Measurements from ENCODE around the gene UBE2E1. TPM values are rescaled to one million over a fixed set of nuclear protein-coding genes. Genes with fewer than 3 reads are reported as not detected.

The UBE2E1 gene
- total and polyA plus RNA-seq, 2 donors (not counting 1 experiment from before 2014, with no cell fraction given) = 46.7 to 63.7 TPM

GRCh38 chr3:23863060-23863459 is 57.3 kb downstream of the UBE2E1 start:
- Histone ChIP-seq H4K20me1 (ENCODE audit: control insufficient read depth, insufficient read depth, low read length, poor library complexity, severe bottlenecking) (peaks cover 60% of the 10 kb centered on the region), H2AFZ (ENCODE audit: insufficient read depth, low read depth, low read length, poor library complexity, severe bottlenecking) (no peak overlapping the region), H3K79me2 (ENCODE audit: control insufficient read depth, insufficient read depth, low read length) (peaks cover 92% of the 10 kb centered on the region), H3K4me3 (ENCODE audit: control extremely low read depth in 1 of 5, extremely low read depth in 1 of 5, insufficient read depth in 1 of 5, low read depth in 2 of 5, low read length in 4 of 5) (no peak overlapping the region), H3K9me3 (ENCODE audit: control extremely low read depth in 1 of 3, control insufficient read depth in 2 of 3, insufficient read depth in 1 of 3, low read length in 2 of 3) (no peaks in the 10 kb centered on the region), H3K4me1 (ENCODE audit: control insufficient read depth in 2 of 2, insufficient read depth in 2 of 2, low read length in 2 of 2) (peaks cover 22 to 26% of the 10 kb centered on the region in 2 donors), H3K9ac (ENCODE audit: low read length) (no peak overlapping the region), H3K27me3 (replicated peaks in 1 of 4; ENCODE audit: control extremely low read depth in 1 of 4, control insufficient read depth in 3 of 4, insufficient read depth in 4 of 4, low read length in 3 of 4) (no peaks in the 10 kb centered on the region), H3K4me2 (replicated peaks; ENCODE audit: low read depth, low read length, poor library complexity, severe bottlenecking) (no peak overlapping the region), H3K36me3 (replicated peaks in 1 of 2; ENCODE audit: control extremely low read depth in 1 of 2, control insufficient read depth in 1 of 2, extremely low read depth in 1 of 2, insufficient read depth in 2 of 2, low read length in 1 of 2) (peaks cover 4 to 7% of the 10 kb centered on the region in 2 experiments), H3K27ac (ENCODE audit: low read length in 2 of 2) (no peak overlapping the region)
- TF ChIP-seq EZH2 (IDR thresholded peaks at IDR 0.05; ENCODE audit: borderline replicate concordance, insufficient read depth, low read depth, low read length, poor library complexity, severe bottlenecking) = no peak
- TF ChIP-seq CTCF (IDR thresholded peaks at IDR 0.05) = no peak
- H3K27ac Mint-ChIP-seq = no peak overlapping the region
- no peaks in the 10 kb centered on the region for H3K9me3 Mint-ChIP-seq (ENCODE audit: insufficient read depth)
- no CpG with 5 or more reads among the region's 1 CpG for WGBS (ENCODE audit: insufficient coverage)
- POLR2A ChIA-PET = no interaction called here
- ATAC-seq (ENCODE audit: low read depth) (no peak), DNase-seq (no peak)
- intact Hi-C loops (cut with micrococcal nuclease) = no loop called here
- no peak overlapping the region for H3K4me3 Mint-ChIP-seq
- H3K4me1 Mint-ChIP-seq = peaks cover 56% of the 10 kb centered on the region
- CTCF ChIA-PET = no interaction called here
- H3K27me3 Mint-ChIP-seq = no peaks in the 10 kb centered on the region

- ATAC-seq (ENCODE audit: low read depth) = no peak
- ChIA-PET POLR2A (interaction anchor here (0.5 kb wide), 1 partner anchor 15 kb away, joined by 6 read pairs; no protein-coding TSS in a partner anchor), CTCF (interaction anchor here (1.0 to 2.5 kb wide), 2 partner anchors 23 to 31 kb away, joined by 3 to 11 read pairs; no protein-coding TSS in a partner anchor)
- H3K9me3 Mint-ChIP-seq (ENCODE audit: insufficient read depth) = no peaks in the 10 kb centered on the region
- Histone ChIP-seq H3K4me1 (ENCODE audit: control insufficient read depth in 2 of 2, insufficient read depth in 2 of 2, low read length in 2 of 2) (peaks cover 11 to 14% of the 10 kb centered on the region in 2 donors), H3K4me2 (replicated peaks; ENCODE audit: low read depth, low read length, poor library complexity, severe bottlenecking) (no peak overlapping the region), H3K36me3 (replicated peaks in 1 of 2; ENCODE audit: control extremely low read depth in 1 of 2, control insufficient read depth in 1 of 2, extremely low read depth in 1 of 2, insufficient read depth in 2 of 2, low read length in 1 of 2) (peaks cover 1 to 7% of the 10 kb centered on the region in 2 experiments), H4K20me1 (ENCODE audit: control insufficient read depth, insufficient read depth, low read length, poor library complexity, severe bottlenecking) (peaks cover 59% of the 10 kb centered on the region), H3K9ac (ENCODE audit: low read length) (no peak overlapping the region), H3K27me3 (replicated peaks in 1 of 4; ENCODE audit: control extremely low read depth in 1 of 4, control insufficient read depth in 3 of 4, insufficient read depth in 4 of 4, low read length in 3 of 4) (no peaks in the 10 kb centered on the region), H3K27ac (ENCODE audit: low read length in 2 of 2) (no peak overlapping the region), H3K4me3 (ENCODE audit: control extremely low read depth in 1 of 5, extremely low read depth in 1 of 5, insufficient read depth in 1 of 5, low read depth in 2 of 5, low read length in 4 of 5) (no peak overlapping the region), H2AFZ (ENCODE audit: insufficient read depth, low read depth, low read length, poor library complexity, severe bottlenecking) (no peak overlapping the region), H3K9me3 (ENCODE audit: control extremely low read depth in 1 of 3, control insufficient read depth in 2 of 3, insufficient read depth in 1 of 3, low read length in 2 of 3) (no peaks in the 10 kb centered on the region), H3K79me2 (ENCODE audit: control insufficient read depth, insufficient read depth, low read length) (peaks cover 98% of the 10 kb centered on the region)
- no peak overlapping the region for H3K27ac Mint-ChIP-seq
- DNase-seq = no peak
- no peak overlapping the region for H3K4me3 Mint-ChIP-seq
- TF ChIP-seq EZH2 (IDR thresholded peaks at IDR 0.05; ENCODE audit: borderline replicate concordance, insufficient read depth, low read depth, low read length, poor library complexity, severe bottlenecking) = no peak
- no peaks in the 10 kb centered on the region for H3K27me3 Mint-ChIP-seq
- 100% methylated on average over 1 of the region's 1 CpG for WGBS (ENCODE audit: insufficient coverage)
- peaks cover 48% of the 10 kb centered on the region for H3K4me1 Mint-ChIP-seq
- intact Hi-C loops (cut with micrococcal nuclease) = no loop called here
These were observed 59.2 kb downstream of the UBE2E1 start for GRCh38 chr3:23864931-23865330.

All from B cell (primary cell).